HEK293 (cell line): ENCODE results near the gene CKS1B.

Experiments
- CTCF ChIA-PET: fragments of 350-600 bp; formaldehyde crosslinking; extraction: SDS; loops from one replicate; lab custom pipeline; 2021; ENCODE audit warnings: antibody characterized with exemption; lab: Yijun Ruan, JAX
- POLR2A ChIA-PET: fragments of 300-600 bp; formaldehyde crosslinking; extraction: SDS; loops from one replicate; lab custom pipeline; 2020; ENCODE audit warnings: antibody characterized with exemption, inconsistent platforms; lab: Yijun Ruan, JAX
- H3K27ac ChIP-seq: fragments of 200-500 bp; sonication (Bioruptor generic); 2 replicates; pipeline ENCODE4 v1.5.1; 2014; ENCODE audit warnings: low read depth, low read length, control low read depth, inconsistent platforms; ENCODE audit errors: extremely low read depth
- H3K36me3 ChIP-seq, 2 experiments: fragments of 200-500 bp in 1 of 2; sonication (Bioruptor generic) in 1 of 2; 1 replicate in 1 of 2; 2 replicates in 1 of 2; pipeline ENCODE4 v1.5.1; 2014 to 2017; ENCODE audit warnings: inconsistent platforms in 2 of 2, low read length in 2 of 2; ENCODE audit not compliant: control insufficient read depth in 2 of 2, insufficient read depth in 1 of 2
- H3K4me1 ChIP-seq: fragments of 200-500 bp; sonication (Bioruptor generic); 2 replicates; pipeline ENCODE4 v1.5.1; 2014; ENCODE audit warnings: mild to moderate bottlenecking, low read length, inconsistent platforms; ENCODE audit not compliant: control insufficient read depth, insufficient read depth
- H3K4me3 ChIP-seq: 2 replicates; pipeline ENCODE4 v1.5.1; 2011; ENCODE audit warnings: low read depth, mild to moderate bottlenecking, control low read depth, low read length, moderate library complexity
- H3K9me3 ChIP-seq: fragments of 200-500 bp; sonication (Bioruptor generic); 2 replicates; pipeline ENCODE4 v1.5.1; 2014; ENCODE audit warnings: low read depth, low read length, inconsistent platforms; ENCODE audit not compliant: control insufficient read depth, insufficient read depth
- GLIS2 ChIP-seq: fragments of 450-650 bp; formaldehyde crosslinking; IDR thresholded peaks from 2 replicates; pipeline ENCODE4 v1.5.1; 2016; ENCODE audit warnings: missing biosample characterization, missing genetic modification characterization
- HOXD13 ChIP-seq: sonication (generic); formaldehyde crosslinking; IDR thresholded peaks from 2 replicates; pipeline ENCODE4 v1.8.0; 2022; ENCODE audit warnings: missing genetic modification reagents, borderline replicate concordance
- KLF10 ChIP-seq: fragments of 450-650 bp; IDR thresholded peaks from 2 replicates; pipeline ENCODE4 v1.5.1; 2018; ENCODE audit warnings: missing biosample characterization, mild to moderate bottlenecking, missing genetic modification characterization
- KLF8 ChIP-seq: fragments of 450-650 bp; formaldehyde crosslinking; IDR thresholded peaks from 2 replicates; pipeline ENCODE4 v1.5.1; 2016; ENCODE audit warnings: missing biosample characterization, missing genetic modification characterization
- SCRT1 ChIP-seq: fragments of 450-650 bp; formaldehyde crosslinking; IDR thresholded peaks from 2 replicates; pipeline ENCODE4 v1.5.1; 2016; ENCODE audit warnings: missing biosample characterization, missing genetic modification characterization, borderline replicate concordance
- SCRT2 ChIP-seq: fragments of 450-650 bp; formaldehyde crosslinking; IDR thresholded peaks from 2 replicates; pipeline ENCODE4 v1.5.1; 2016; ENCODE audit warnings: missing biosample characterization, missing genetic modification characterization
- YY2 ChIP-seq: fragments of 450-650 bp; formaldehyde crosslinking; IDR thresholded peaks from 2 replicates; pipeline ENCODE4 v1.5.1; 2016; ENCODE audit warnings: missing biosample characterization, missing genetic modification characterization
- ZFHX2 ChIP-seq: fragments of 450-650 bp; formaldehyde crosslinking; conservative IDR thresholded peaks from 2 replicates; pipeline ENCODE4 v1.5.1; 2016; ENCODE audit warnings: missing biosample characterization, missing genetic modification characterization
- ZNF175 ChIP-seq: fragments of 450-650 bp; formaldehyde crosslinking; IDR thresholded peaks from 2 replicates; pipeline ENCODE4 v1.5.1; 2016; ENCODE audit warnings: missing biosample characterization, missing genetic modification characterization
- ZNF239 ChIP-seq: fragments of 450-650 bp; formaldehyde crosslinking; IDR thresholded peaks from 2 replicates; pipeline ENCODE4 v1.5.1; 2016; ENCODE audit warnings: missing biosample characterization, missing genetic modification characterization
- ZNF335 ChIP-seq: fragments of 450-650 bp; formaldehyde crosslinking; conservative IDR thresholded peaks from 2 replicates; pipeline ENCODE4 v1.5.1; 2016; ENCODE audit warnings: missing biosample characterization, missing genetic modification characterization
- ZNF366 ChIP-seq: fragments of 450-650 bp; formaldehyde crosslinking; conservative IDR thresholded peaks from 2 replicates; pipeline ENCODE4 v1.5.1; 2016; ENCODE audit warnings: missing biosample characterization, missing genetic modification characterization
- ZNF416 ChIP-seq: fragments of 450-650 bp; formaldehyde crosslinking; IDR thresholded peaks from 2 replicates; pipeline ENCODE4 v1.5.1; 2016; ENCODE audit warnings: missing biosample characterization, missing genetic modification characterization
- ZNF544 ChIP-seq: fragments of 450-650 bp; formaldehyde crosslinking; IDR thresholded peaks from 2 replicates; pipeline ENCODE4 v1.5.0; 2017; ENCODE audit warnings: missing biosample characterization, missing genetic modification characterization
- ZNF561 ChIP-seq: fragments of 450-650 bp; IDR thresholded peaks from 2 replicates; pipeline ENCODE4 v1.5.1; 2018; ENCODE audit warnings: missing biosample characterization, missing genetic modification characterization, borderline replicate concordance
- ZNF654 ChIP-seq: fragments of 450-650 bp; formaldehyde crosslinking; IDR thresholded peaks from 2 replicates; pipeline ENCODE4 v1.5.1; 2016; ENCODE audit warnings: low read depth, missing biosample characterization, missing genetic modification characterization
- ZNF664 ChIP-seq: fragments of 450-650 bp; formaldehyde crosslinking; IDR thresholded peaks from 2 replicates; pipeline ENCODE4 v1.5.1; 2016; ENCODE audit warnings: missing biosample characterization, missing genetic modification characterization
- ZXDB ChIP-seq: fragments of 450-650 bp; formaldehyde crosslinking; IDR thresholded peaks from 2 replicates; pipeline ENCODE4 v1.5.1; 2016; ENCODE audit warnings: missing biosample characterization, missing genetic modification characterization
- TF ChIP-seq, protein P1 (sequence below): fragments of 450-650 bp; formaldehyde crosslinking; IDR thresholded peaks from 2 replicates; pipeline ENCODE4 v1.5.1; 2017; ENCODE audit warnings: missing biosample characterization, missing genetic modification characterization
- TF ChIP-seq, protein P2 (sequence below): fragments of 450-650 bp; formaldehyde crosslinking; IDR thresholded peaks from 2 replicates; pipeline ENCODE4 v1.5.1; 2016; ENCODE audit warnings: missing biosample characterization, missing genetic modification characterization
- TF ChIP-seq, protein P3 (sequence below): IDR thresholded peaks from 2 replicates; pipeline ENCODE4 v1.6.1; 2011; ENCODE audit warnings: mild to moderate bottlenecking, low read depth, low read length, borderline replicate concordance
- TF ChIP-seq, protein P4 (sequence below): fragments of 450-650 bp; formaldehyde crosslinking; conservative IDR thresholded peaks from 2 replicates; pipeline ENCODE4 v1.5.1; 2016; ENCODE audit warnings: low read depth, missing biosample characterization, missing genetic modification characterization

The CKS1B gene

DNA sequence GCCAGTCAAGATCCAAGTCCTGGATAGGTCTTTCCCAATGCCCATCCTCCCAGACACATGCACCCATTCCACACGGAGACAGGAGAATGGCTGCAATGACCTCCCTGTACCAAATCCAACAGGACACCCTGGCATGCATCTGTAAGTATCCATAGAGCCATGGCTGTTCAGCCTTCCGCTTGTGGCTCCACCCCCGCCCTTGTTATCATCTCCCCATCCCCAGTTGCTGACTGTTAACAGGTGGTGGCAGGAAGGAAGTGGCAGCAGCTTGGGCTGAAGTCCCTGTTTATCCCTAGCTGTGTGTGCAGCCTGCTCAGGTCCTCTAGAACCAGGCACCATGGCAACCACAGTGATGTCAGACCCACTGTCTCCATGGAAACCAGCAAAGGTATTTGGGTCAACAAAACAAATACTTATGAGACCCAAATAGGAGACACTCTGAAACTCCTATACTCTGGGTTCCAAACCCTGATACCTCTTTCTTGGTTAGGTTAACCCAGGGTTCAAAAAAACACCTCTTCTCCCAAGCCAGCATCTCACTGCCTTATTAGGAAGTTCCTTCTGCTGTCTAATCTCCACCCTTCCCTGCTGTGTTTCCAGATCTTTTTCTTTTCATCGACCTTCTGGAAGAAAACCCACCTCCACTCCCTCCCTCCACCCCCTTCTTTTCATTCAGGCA lies 19.3 kb upstream of the CKS1B start:
- ChIA-PET POLR2A (interaction anchor here (0.7 to 3.9 kb wide), 11 partner anchors 11 to 396 kb away, joined by 3 to 41 read pairs (median 5); partner anchors contain the start of genes ADAM15, FLAD1, LENEP and PMVK), CTCF (interaction anchor here (0.7 to 3.0 kb wide), 12 partner anchors 15 to 130 kb away, joined by 3 to 10 read pairs (median 6); partner anchors contain the start of genes ADAM15, FLAD1 and PMVK)
- H3K36me3 ChIP-seq: peaks cover 3 to 30% of the 10 kb centered on the region in 2 experiments
- no peak overlapping the region for H3K27ac ChIP-seq
- no peaks in the 10 kb centered on the region for H3K9me3 ChIP-seq
- TF ChIP-seq ZFHX2 (tag by site-specific recombination) (0 out of 2 replicates have a peak, but pooled peaks have one; percentile 21), ZNF175 (no peak), SCRT2 (tag by site-specific recombination) (peak; percentile 98), ZNF416 (no peak), YY2 (tag by site-specific recombination) (peak; percentile 54; the same call in 1 of the 2 replicates), SCRT1 (tag by site-specific recombination) (peak; percentile 73; the same call in 1 of the 2 replicates), ZNF366 (tag by site-specific recombination) (peak; percentile 40)
- TF ChIP-seq, protein P1, sequence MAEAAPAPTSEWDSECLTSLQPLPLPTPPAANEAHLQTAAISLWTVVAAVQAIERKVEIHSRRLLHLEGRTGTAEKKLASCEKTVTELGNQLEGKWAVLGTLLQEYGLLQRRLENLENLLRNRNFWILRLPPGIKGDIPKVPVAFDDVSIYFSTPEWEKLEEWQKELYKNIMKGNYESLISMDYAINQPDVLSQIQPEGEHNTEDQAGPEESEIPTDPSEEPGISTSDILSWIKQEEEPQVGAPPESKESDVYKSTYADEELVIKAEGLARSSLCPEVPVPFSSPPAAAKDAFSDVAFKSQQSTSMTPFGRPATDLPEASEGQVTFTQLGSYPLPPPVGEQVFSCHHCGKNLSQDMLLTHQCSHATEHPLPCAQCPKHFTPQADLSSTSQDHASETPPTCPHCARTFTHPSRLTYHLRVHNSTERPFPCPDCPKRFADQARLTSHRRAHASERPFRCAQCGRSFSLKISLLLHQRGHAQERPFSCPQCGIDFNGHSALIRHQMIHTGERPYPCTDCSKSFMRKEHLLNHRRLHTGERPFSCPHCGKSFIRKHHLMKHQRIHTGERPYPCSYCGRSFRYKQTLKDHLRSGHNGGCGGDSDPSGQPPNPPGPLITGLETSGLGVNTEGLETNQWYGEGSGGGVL (tag by site-specific recombination): 0 out of 2 replicates have a peak, but pooled peaks have one; percentile 51
- TF ChIP-seq, protein P2, sequence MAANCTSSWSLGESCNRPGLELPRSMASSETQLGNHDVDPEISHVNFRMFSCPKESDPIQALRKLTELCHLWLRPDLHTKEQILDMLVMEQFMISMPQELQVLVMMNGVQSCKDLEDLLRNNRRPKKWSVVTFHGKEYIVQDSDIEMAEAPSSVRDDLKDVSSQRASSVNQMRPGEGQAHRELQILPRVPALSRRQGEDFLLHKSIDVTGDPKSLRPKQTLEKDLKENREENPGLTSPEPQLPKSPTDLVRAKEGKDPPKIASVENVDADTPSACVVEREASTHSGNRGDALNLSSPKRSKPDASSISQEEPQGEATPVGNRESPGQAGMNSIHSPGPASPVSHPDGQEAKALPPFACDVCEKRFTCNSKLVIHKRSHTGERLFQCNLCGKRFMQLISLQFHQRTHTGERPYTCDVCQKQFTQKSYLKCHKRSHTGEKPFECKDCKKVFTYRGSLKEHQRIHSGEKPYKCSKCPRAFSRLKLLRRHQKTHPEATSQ (tag by site-specific recombination): no peak
- H3K4me3 ChIP-seq: peak overlapping the region; percentile 59
- peaks cover 2% of the 10 kb centered on the region; the same call in 1 of the 2 replicates for H3K4me1 ChIP-seq

DNA sequence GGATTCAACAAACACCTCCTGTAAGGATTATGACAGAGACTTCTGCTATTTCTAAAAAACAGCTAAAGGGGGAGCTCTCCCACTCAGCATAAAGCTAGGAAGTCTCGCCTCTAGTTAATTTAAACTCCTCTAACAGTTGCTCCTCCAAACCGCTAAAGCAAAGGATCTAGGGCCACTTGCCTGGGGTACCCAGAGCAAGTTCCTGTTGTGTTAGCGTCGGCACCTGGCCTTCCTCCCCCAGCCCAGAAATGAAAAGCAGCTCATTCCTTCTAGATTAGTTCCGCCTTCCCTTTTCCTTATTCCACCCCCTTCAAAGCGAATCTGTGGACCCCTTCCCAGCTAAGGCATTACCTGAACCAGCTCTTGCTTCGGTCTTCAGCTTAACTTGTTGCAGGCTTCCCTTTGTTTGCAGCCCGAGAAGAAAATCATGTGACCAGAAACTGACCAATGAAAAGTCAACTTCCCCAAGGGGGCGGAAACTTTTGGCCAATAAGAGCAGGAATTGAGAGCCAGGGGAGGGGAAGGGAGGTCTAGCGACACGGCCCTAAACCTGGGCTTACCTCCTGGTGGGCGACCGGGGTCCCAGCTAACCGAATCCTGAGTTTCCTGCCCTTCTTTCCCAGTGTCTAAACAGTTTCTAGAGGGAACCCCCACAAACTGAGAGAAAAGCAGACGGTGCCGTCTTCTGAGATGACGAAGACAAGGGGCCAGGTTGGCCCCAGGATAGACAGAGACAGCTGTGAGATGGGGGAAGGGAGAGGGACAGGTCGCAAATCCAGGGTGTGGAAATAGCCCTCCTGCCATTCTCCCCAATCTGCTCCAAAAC lies 18.6 kb upstream of the CKS1B start, which contains the start of gene PBXIP1:
Gene PBXIP1, minus strand, starts transcription at position 382 of the 826 bp plus-strand sequence. CDS start 2,378 bp downstream, outside the sequence.
- Histone ChIP-seq H3K9me3 (no peaks in the 10 kb centered on the region), H3K4me3 (peak within 1 kb of the TSS; percentile 59), H3K27ac (no peak within 1 kb of the TSS), H3K4me1 (peaks cover 5% of the 10 kb centered on the region; the same call in 1 of the 2 replicates), H3K36me3 (peaks cover 3 to 25% of the 10 kb centered on the region in 2 experiments)
- POLR2A ChIA-PET: interaction anchor here (0.6 to 3.9 kb wide), 13 partner anchors 10 to 1228 kb away, joined by 3 to 41 read pairs (median 5); partner anchors contain the start of genes ADAM15, FLAD1, INTS3 and LENEP
- CTCF ChIA-PET: interaction anchor here (0.6 to 3.0 kb wide), 15 partner anchors 9 to 129 kb away, joined by 3 to 10 read pairs (median 5); partner anchors contain the start of genes ADAM15, FLAD1 and PMVK
- TF ChIP-seq KLF10 (tag by site-specific recombination): peak; percentile 37; the same call in 1 of the 2 replicates
- no peak; the same call in 1 of the 2 replicates for TF ChIP-seq ZNF561
- peak; percentile 99 for TF ChIP-seq SCRT1 (tag by site-specific recombination)
- TF ChIP-seq GLIS2 (tag by site-specific recombination): peak; percentile 75
- peak; percentile 100 for TF ChIP-seq ZNF335 (tag by site-specific recombination)
- 0 out of 2 replicates have a peak, but pooled peaks have one; percentile 29 for TF ChIP-seq ZXDB (tag by site-specific recombination)
- TF ChIP-seq ZNF239 (tag by site-specific recombination): no peak
- TF ChIP-seq, protein P3, sequence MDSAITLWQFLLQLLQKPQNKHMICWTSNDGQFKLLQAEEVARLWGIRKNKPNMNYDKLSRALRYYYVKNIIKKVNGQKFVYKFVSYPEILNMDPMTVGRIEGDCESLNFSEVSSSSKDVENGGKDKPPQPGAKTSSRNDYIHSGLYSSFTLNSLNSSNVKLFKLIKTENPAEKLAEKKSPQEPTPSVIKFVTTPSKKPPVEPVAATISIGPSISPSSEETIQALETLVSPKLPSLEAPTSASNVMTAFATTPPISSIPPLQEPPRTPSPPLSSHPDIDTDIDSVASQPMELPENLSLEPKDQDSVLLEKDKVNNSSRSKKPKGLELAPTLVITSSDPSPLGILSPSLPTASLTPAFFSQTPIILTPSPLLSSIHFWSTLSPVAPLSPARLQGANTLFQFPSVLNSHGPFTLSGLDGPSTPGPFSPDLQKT: no peak
- peak; percentile 12; the same call in 1 of the 2 replicates for TF ChIP-seq ZNF654 (tag by site-specific recombination)
- TF ChIP-seq HOXD13: no peak
- TF ChIP-seq ZNF544: no peak
- TF ChIP-seq, protein P4, sequence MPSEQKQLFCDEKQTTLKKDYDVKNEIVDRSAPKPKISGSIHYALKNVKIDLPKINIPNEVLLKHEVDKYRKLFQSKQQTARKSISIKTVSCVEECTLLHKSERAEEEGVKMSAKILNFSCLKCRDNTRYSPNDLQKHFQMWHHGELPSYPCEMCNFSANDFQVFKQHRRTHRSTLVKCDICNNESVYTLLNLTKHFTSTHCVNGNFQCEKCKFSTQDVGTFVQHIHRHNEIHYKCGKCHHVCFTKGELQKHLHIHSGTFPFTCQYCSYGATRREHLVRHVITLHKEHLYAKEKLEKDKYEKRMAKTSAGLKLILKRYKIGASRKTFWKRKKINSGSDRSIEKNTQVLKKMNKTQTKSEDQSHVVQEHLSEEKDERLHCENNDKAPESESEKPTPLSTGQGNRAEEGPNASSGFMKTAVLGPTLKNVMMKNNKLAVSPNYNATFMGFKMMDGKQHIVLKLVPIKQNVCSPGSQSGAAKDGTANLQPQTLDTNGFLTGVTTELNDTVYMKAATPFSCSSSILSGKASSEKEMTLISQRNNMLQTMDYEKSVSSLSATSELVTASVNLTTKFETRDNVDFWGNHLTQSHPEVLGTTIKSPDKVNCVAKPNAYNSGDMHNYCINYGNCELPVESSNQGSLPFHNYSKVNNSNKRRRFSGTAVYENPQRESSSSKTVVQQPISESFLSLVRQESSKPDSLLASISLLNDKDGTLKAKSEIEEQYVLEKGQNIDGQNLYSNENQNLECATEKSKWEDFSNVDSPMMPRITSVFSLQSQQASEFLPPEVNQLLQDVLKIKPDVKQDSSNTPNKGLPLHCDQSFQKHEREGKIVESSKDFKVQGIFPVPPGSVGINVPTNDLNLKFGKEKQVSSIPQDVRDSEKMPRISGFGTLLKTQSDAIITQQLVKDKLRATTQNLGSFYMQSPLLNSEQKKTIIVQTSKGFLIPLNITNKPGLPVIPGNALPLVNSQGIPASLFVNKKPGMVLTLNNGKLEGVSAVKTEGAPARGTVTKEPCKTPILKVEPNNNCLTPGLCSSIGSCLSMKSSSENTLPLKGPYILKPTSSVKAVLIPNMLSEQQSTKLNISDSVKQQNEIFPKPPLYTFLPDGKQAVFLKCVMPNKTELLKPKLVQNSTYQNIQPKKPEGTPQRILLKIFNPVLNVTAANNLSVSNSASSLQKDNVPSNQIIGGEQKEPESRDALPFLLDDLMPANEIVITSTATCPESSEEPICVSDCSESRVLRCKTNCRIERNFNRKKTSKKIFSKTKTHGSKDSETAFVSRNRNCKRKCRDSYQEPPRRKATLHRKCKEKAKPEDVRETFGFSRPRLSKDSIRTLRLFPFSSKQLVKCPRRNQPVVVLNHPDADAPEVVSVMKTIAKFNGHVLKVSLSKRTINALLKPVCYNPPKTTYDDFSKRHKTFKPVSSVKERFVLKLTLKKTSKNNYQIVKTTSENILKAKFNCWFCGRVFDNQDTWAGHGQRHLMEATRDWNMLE (tag by site-specific recombination): no peak
- TF ChIP-seq KLF8: 0 out of 2 replicates have a peak, but pooled peaks have one; percentile 16
- peak; percentile 98 for TF ChIP-seq ZNF664 (tag by site-specific recombination)
